Tibial nerve (tissue), 4 donors: ENCODE results near the gene CDK6. TPM values are rescaled to one million over a fixed set of nuclear protein-coding genes. Genes with fewer than 3 reads are reported as not detected.

Experiments used
- DNase-seq, 2 donors: peaks; one replicate each; pipeline ENCODE4 v3.0.0-alpha.2; 2019; ENCODE audit warnings: low spot score in 2 of 2
- H3K27ac ChIP-seq, 4 donors: fragments of 200-600 bp; sonication (generic) in 3 of 4; one replicate each; pipeline ENCODE4 v1.5.1; 2017 to 2019; ENCODE audit warnings: mild to moderate bottlenecking in 1 of 4
- H3K27me3 ChIP-seq, 2 donors: fragments of 200-600 bp; sonication (generic) in 1 of 2; one replicate each; pipeline versions ENCODE4 v1.5.1 to v1.6.0; 2017 to 2019
- H3K36me3 ChIP-seq, 3 donors: fragments of 200-600 bp; sonication (generic); one replicate each; pipeline ENCODE4 v1.5.1; 2018 to 2019
- H3K4me1 ChIP-seq, 4 donors: fragments of 200-600 bp; sonication (generic) in 3 of 4; one replicate each; pipeline ENCODE4 v1.5.1; 2017 to 2019
- H3K4me3 ChIP-seq, 4 donors: fragments of 200-600 bp; sonication (generic) in 3 of 4; one replicate each; pipeline ENCODE4 v1.5.1; 2017 to 2019; ENCODE audit warnings: mild to moderate bottlenecking in 1 of 4, moderate library complexity in 1 of 4
- H3K9me3 ChIP-seq, 4 donors: fragments of 200-600 bp; sonication (generic) in 3 of 4; one replicate each; pipeline ENCODE4 v1.5.1; 2017 to 2019
- CTCF ChIP-seq, 5 experiments: fragments of 200-600 bp in 3 of 5; fragments of 450-650 bp in 2 of 5; sonication (generic) in 3 of 5; IDR thresholded peaks; one replicate each; pipeline ENCODE4 v1.5.1; 2016 to 2019; ENCODE audit warnings: antibody characterized with exemption in 5 of 5, mild to moderate bottlenecking in 3 of 5, moderate library complexity in 2 of 5
- EP300 ChIP-seq, 2 donors: sonication (generic); formaldehyde crosslinking; IDR thresholded peaks; one replicate each; pipeline ENCODE4 v1.6.1; 2017; ENCODE audit warnings: antibody characterized with exemption in 2 of 2, mild to moderate bottlenecking in 1 of 2
- POLR2A ChIP-seq, 2 donors: fragments of 450-650 bp; IDR thresholded peaks; one replicate each; pipeline ENCODE4 v1.6.1; 2017; ENCODE audit warnings: antibody characterized with exemption in 2 of 2, mild to moderate bottlenecking in 2 of 2, moderate library complexity in 2 of 2
- WGBS, 2 donors: methylation state at CpG; one replicate each; pipeline ENCODE4 v1.1.5; 2018; 5-methylcytosine and 5-hydroxymethylcytosine counted together
- total RNA-seq, 4 donors: library from RNA; depleted of rRNA; stranded (reverse); fragments of >200 nt; gene quantifications; one replicate each; pipeline ENCODE4 v1.1.0, GENCODE V29; 2016

Gene CDK6
- total RNA-seq, 4 donors from 2014 or later: 14.4 to 45.4 (median 26.6) TPM

GRCh38 chr7:92824450-92824849 lies 11.9 kb downstream of the CDK6 start:
- Histone ChIP-seq H3K27me3 (no peaks in the 10 kb centered on the region), H3K9me3 (no peaks in the 10 kb centered on the region), H3K4me3 (no peak overlapping the region), H3K36me3 (no peaks in the 10 kb centered on the region), H3K27ac (peak overlapping the region in 2 of 4 donors; percentile 42 to 73), H3K4me1 (peaks cover 0 to 53% (median 3%) of the 10 kb centered on the region in 4 donors)
- TF ChIP-seq EP300 (IDR thresholded peaks at IDR 0.05) (no peak), CTCF (IDR thresholded peaks at IDR 0.05) (no peak), POLR2A (IDR thresholded peaks at IDR 0.05) (no peak)
- no peak for DNase-seq
- 41 to 56% methylated on average over 2 of the region's 2 CpGs for WGBS, 2 donors

GRCh38 chr7:92823042-92823441 lies 13.3 kb downstream of the CDK6 start:
- no peak for TF ChIP-seq CTCF (IDR thresholded peaks at IDR 0.05)
- no peak for TF ChIP-seq EP300 (IDR thresholded peaks at IDR 0.05)
- TF ChIP-seq POLR2A (IDR thresholded peaks at IDR 0.05): no peak

GRCh38 chr7:92820191-92820590 lies 16.2 kb downstream of the CDK6 start:
- Histone ChIP-seq H3K4me3 (no peak overlapping the region), H3K27me3 (no peaks in the 10 kb centered on the region), H3K4me1 (peaks cover 0 to 17% (median 3%) of the 10 kb centered on the region in 4 donors), H3K36me3 (no peaks in the 10 kb centered on the region), H3K27ac (no peak overlapping the region), H3K9me3 (peaks cover 0 to 11% (median 0%) of the 10 kb centered on the region in 4 donors)
- 75 to 83% methylated on average over 3 of the region's 3 CpGs for WGBS, 2 donors
- TF ChIP-seq CTCF (IDR thresholded peaks at IDR 0.05): no peak
- no peak for TF ChIP-seq POLR2A (IDR thresholded peaks at IDR 0.05)
- no peak for TF ChIP-seq EP300 (IDR thresholded peaks at IDR 0.05)
- no peak for DNase-seq

More at GRCh38 chr7:92823042-92823441, 13.3 kb downstream of the CDK6 start:
- Histone ChIP-seq H3K9me3 (no peaks in the 10 kb centered on the region), H3K4me3 (no peak overlapping the region), H3K27me3 (no peaks in the 10 kb centered on the region), H3K27ac (peak overlapping the region in 1 of 4 donors; percentile 37), H3K4me1 (peaks cover 0 to 41% (median 3%) of the 10 kb centered on the region in 4 donors), H3K36me3 (no peaks in the 10 kb centered on the region)
- DNase-seq: no peak
- 92 to 100% methylated on average over 1 of the region's 1 CpG for WGBS, 2 donors

GRCh38 chr7:92817398-92817797 lies 19.0 kb downstream of the CDK6 start:
- Histone ChIP-seq H3K4me3 (no peak overlapping the region), H3K36me3 (no peaks in the 10 kb centered on the region), H3K27ac (no peak overlapping the region), H3K27me3 (no peaks in the 10 kb centered on the region), H3K4me1 (no peaks in the 10 kb centered on the region), H3K9me3 (peaks cover 0 to 11% (median 0%) of the 10 kb centered on the region in 4 donors)
- DNase-seq: no peak
- no peak for TF ChIP-seq CTCF (IDR thresholded peaks at IDR 0.05)
- no peak for TF ChIP-seq POLR2A (IDR thresholded peaks at IDR 0.05)
- TF ChIP-seq EP300 (IDR thresholded peaks at IDR 0.05): no peak

- H3K9me3 ChIP-seq: peaks cover 0 to 11% (median 0%) of the 10 kb centered on the region in 4 donors
- no peak for TF ChIP-seq POLR2A (IDR thresholded peaks at IDR 0.05)
- no peak for TF ChIP-seq EP300 (IDR thresholded peaks at IDR 0.05)
- no peak for TF ChIP-seq CTCF (IDR thresholded peaks at IDR 0.05)
- H3K4me3 ChIP-seq: no peak overlapping the region
- no peak for DNase-seq
- H3K27ac ChIP-seq: no peak overlapping the region
- no peaks in the 10 kb centered on the region for H3K27me3 ChIP-seq
- H3K4me1 ChIP-seq: no peaks in the 10 kb centered on the region
- no peaks in the 10 kb centered on the region for H3K36me3 ChIP-seq
Measured at GRCh38 chr7:92815412-92815811, 21.0 kb downstream of the CDK6 start.
